Mammary epithelial cell (primary cell): ENCODE data around the gene APOE.

Experiments
- EZH2 ChIP-seq: IDR thresholded peaks from 2 replicates; pipeline ENCODE4 v1.6.1; 2012; ENCODE audit warnings: low read length, inconsistent platforms, borderline replicate concordance
- TF ChIP-seq, protein P1 (sequence below), 2 donors: IDR thresholded peaks in 1 of 2; conservative IDR thresholded peaks in 1 of 2; 2 replicates each; pipeline ENCODE4 v1.5.1; 2011 to 2012; ENCODE audit warnings: inconsistent platforms in 2 of 2, low read length in 2 of 2, mild to moderate bottlenecking in 2 of 2, control low read depth in 1 of 2, low read depth in 1 of 2; ENCODE audit not compliant: insufficient read depth in 1 of 2; ENCODE audit errors: extremely low read depth in 1 of 2

GRCh38 chr19:44890366-44891015, 15.1 kb upstream of the APOE start:
- TF ChIP-seq, protein P1, sequence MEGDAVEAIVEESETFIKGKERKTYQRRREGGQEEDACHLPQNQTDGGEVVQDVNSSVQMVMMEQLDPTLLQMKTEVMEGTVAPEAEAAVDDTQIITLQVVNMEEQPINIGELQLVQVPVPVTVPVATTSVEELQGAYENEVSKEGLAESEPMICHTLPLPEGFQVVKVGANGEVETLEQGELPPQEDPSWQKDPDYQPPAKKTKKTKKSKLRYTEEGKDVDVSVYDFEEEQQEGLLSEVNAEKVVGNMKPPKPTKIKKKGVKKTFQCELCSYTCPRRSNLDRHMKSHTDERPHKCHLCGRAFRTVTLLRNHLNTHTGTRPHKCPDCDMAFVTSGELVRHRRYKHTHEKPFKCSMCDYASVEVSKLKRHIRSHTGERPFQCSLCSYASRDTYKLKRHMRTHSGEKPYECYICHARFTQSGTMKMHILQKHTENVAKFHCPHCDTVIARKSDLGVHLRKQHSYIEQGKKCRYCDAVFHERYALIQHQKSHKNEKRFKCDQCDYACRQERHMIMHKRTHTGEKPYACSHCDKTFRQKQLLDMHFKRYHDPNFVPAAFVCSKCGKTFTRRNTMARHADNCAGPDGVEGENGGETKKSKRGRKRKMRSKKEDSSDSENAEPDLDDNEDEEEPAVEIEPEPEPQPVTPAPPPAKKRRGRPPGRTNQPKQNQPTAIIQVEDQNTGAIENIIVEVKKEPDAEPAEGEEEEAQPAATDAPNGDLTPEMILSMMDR (conservative IDR thresholded peaks at IDR 0.05 in 1 of 2, IDR thresholded peaks at IDR 0.05 in 1 of 2; ENCODE audit: extremely low read depth in 1 of 2, insufficient read depth in 1 of 2, low read depth in 1 of 2, low read length in 2 of 2), result no peak
- TF ChIP-seq EZH2, result no peak
